ENCODE data around the gene GP1BB.
"Not testable (repeated sequence)": the region's sequence is repeated elsewhere in the genome, so short reads cannot be mapped to it uniquely, and the experiment has no call there.

GP1BB gene

GRCh38 chr22:19723232-19723982 lies at the start of gene GP1BB:
Gene GP1BB (plus strand): TSS chr22:19723539. CDS start chr22:19723570, 31 bp downstream.
- no peak for FAIRE-seq

- no peak for FAIRE-seq
Observed at GRCh38 chr22:19673660-19674059, 49.7 kb upstream of the GP1BB start.

- no peak for FAIRE-seq
Observed at GRCh38 chr22:19674129-19674928, 49.0 kb upstream of the GP1BB start.

DNA sequence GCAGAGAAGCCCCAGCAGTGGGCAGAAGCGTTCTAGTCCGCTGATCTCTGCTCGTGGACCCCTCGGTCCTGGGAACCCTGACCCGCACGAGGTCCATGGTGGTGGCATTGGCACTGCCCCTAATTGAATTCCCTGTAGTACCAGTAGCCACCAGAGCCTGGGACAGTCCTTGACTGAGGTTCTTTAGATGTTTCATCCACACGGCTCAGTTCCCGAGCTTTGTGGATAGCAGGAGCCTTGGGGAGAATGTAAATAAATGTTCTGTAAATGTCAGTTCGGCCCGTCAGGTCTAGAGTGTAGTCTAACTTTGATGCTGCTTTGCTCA lies 48.4 kb upstream of the GP1BB start:
- FAIRE-seq = no peak

GRCh38 chr22:19675428-19675827 lies 47.9 kb upstream of the GP1BB start:
- FAIRE-seq = no peak

GRCh38 chr22:19676437-19676836 lies 46.9 kb upstream of the GP1BB start:
- FAIRE-seq = not testable (repeated sequence)

GRCh38 chr22:19678949-19679521 lies 44.3 kb upstream of the GP1BB start:
- no peak for FAIRE-seq

- FAIRE-seq = no peak
Observed at GRCh38 chr22:19679522-19680101, 43.7 kb upstream of the GP1BB start.

DNA sequence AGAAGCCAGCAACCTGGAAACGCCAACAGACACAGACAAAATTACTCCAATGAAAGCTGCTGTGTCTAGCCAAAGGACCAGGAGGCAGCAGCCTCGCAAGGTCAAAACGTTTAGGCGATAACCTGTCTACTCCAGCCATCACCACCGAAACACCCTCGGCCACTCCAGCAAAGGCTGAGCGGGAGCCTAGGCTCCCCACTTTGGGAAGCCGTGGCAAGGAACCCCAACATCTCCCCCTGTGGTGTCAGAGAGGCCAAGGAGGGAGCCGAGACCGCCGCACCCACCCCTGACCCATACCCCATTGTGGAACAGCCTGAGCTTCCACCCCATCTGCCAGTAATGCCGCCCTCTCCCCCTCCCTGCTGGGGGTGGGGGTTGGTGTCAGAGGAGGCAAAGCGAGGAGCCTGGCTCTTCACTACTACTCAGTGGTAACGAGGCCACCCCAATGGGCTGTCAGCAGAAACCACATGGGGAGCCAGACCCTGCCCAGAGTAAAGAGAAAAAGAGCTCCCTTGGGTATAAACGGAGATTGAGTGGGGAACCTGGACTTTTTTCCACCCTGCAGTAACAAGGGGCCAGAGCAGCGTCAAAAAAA lies 43.0 kb upstream of the GP1BB start:
- no peak for FAIRE-seq

GRCh38 chr22:19680911-19681862 lies 42.2 kb upstream of the GP1BB start:
- FAIRE-seq = no peak

- no peak for FAIRE-seq
Observed at GRCh38 chr22:19681863-19682245, 41.5 kb upstream of the GP1BB start.

DNA sequence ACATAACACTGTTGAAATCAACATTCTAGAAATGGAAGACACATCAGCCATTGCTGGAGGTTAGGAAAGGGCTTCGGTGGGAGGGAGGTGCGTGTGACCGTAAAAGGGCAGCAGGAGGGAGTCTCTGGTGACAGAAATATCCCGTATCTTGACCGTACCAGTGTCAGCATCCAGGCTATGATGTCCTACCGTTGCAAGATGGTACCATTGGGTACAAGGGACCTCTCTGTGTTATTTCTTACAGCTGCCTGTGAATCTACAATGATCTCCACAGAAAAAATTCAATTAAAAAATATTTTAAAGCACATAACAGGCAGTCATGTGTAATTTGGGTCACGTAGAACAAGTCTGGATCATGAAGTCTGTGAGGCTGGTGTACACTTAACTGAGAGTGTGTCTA lies 36.4 kb upstream of the GP1BB start:
- no peak for FAIRE-seq

DNA sequence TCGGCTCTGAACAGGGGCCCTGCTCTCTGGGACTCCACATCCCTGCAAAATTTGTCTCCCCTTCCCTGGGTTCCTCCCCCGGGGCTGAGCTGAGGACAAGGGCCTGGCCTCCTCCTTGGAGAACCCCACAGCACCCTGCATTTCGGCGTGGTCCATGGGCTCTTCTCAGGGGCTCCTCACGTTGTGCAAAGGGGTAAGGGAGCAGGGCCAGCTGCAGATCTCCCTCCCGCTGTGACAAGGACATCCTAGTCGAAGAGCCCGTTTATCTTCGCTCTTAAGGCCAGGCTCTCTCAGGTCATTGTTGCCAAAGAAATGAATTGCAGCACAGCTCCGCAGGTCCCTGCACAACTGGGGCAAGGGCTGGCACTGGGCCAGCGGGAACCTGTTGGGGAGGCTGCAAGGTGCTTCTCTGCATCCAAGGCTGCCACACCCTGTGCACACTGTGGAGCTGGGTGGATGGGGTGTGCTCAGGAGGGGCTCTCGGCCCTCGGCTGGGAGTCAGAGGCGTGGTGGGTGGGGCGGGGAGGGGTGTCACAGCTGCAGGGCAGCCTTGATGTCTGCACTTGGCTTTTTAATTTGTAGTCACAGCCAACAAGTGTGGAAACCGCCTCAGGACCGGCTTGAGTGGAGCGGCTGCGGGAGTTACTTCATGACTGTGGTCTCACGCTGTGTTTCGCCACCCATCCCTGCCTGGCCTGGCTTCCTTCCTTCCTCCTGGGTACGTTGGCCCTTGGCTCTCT lies 35.6 kb upstream of the GP1BB start:
- FAIRE-seq = no peak

DNA sequence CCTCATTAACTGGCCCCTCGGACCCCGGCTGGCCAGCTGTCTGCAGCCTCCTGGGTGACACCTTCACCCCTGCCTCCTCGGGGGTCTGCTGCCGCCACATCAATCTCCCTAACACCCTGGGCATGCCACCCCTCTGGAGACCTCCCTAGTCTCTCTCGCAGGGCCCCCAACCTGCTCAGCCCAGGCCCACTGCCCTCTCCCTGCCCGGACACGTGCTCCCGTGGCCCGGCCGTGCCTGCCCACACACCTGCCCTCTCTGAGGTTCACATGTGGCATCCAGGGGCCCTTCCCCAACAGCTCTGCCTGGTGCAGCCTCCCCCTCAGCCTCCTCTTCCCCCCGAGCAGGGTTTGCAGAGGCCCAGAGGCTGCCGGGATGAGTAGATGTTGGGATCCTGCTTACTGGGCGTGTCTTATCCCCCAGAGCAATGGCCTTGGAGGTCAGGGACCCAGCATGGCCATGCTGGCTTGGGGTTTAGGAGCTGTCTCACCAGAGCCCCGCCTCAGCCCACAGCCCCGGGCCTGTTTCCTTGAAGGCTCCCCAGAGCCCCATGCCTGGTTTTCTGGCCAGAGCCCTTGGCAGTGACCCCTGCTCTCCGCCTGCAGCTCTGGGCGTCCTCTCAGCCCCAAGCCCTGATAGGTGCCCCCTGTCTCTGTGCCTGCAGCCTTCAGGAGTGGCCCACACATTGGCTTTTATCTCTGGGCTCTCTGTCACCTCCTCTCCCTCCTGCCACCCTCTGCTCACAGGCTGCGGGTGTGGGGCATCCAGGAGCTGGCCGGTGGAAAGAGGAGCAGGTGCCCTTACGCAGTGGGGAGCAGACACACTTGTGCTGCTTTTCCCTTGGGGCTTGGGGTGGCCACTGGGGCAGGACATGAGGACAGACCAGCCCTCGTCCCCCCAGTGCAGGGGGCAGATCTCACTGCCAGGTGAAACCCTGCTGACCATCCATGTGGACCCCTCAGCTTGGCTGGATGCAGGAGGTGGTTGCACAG lies 34.7 kb upstream of the GP1BB start:
- FAIRE-seq = no peak

- no peak for FAIRE-seq
Observed at GRCh38 chr22:19689408-19689807, 33.9 kb upstream of the GP1BB start.

DNA sequence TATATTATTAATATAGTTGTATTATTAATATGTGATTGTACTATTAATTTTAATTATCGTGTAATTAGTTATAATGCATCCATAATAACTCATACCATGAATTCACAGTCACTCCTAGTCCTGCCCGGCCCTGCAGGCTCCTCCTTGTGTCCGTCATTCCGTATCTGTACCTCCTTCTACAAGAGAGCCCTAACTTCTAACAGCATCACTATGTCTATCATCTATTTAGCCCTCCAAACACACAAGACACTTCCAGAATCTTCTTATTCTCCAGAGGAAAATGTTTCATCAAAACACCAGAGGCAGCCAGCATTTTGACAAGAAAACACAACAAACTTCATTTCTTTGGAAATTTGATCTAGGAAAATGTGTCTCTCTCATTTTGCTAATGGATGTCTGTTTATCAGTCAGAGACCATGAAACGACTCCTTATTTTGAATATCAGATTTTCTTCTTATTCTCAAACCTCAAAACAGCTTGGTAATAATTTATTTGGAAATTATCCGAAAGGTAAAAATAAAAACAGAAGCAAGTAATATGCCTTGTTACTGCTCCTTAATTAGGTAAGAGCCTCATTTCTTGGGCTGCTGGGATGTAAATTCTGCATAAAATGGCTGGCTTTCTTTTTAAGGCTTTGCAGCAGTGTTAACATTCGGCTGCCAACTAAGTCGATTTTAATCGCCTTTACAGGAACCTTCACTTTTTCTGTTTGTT lies 32.2 kb upstream of the GP1BB start:
- no peak for FAIRE-seq

DNA sequence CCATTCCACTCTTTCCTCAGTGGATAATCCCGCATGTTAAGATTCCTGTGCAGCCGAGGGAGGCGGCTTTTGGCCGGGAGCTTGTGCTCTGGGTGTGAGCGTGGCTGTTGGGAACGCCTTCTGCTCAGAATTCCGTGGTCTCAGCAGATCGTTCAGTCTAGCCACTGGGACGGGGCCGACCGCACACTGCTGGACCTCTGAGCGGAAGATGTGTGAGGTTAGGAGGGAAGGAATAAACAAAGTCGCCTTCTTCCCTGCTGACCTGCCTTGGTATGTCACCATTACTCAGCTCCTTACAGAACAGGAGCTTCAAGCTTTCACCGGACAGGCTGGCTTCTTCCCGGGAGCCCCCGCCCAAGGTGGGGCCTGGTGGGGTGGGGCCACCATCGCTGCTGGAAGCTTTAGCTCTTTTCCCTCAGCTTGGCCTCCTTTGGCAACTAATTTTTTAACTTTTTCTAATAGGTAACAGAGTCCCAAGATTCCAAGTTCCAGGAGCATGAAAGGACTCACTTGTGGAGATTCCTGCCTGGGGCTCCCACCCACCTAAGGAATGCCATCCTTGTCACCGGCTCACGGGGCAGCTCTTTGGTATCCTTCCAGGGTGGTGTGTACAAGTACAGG lies 31.5 kb upstream of the GP1BB start:
- FAIRE-seq = no peak

DNA sequence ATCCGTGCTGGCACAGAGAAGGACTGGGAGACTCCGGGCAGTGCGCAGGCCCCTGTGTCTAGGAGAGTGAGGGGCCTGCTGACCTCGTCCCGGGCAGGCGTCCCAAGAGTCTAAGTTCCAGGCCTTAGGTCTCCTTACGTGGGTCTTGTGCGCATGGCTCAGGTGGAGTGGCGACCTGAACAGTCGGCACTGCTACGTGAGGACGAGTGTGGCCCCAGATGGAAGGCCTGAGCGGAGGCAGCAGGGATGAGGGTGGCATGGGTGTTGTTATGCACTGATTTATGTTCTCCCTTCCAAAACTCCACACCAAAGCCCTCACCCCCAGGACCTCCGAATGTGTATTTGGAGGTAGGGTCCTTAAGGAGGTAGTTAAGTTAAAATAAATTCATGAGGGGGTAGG lies 29.8 kb upstream of the GP1BB start:
- no peak for FAIRE-seq

Measured in G401.6 (cell line).